Small intestine (tissue), 7 donors: ENCODE data around the gene ELK1. TPM values are rescaled to one million over a fixed set of nuclear protein-coding genes. Genes with fewer than 3 reads are reported as not detected.

Experiments used
- DNase-seq, 2 donors: peaks; one replicate each; pipeline versions ENCODE4 v3.0.0 to v3.0.0-alpha.2; 2013
- FAIRE-seq: peaks from 2 replicates; lab custom pipeline; 2012; peaks lifted over from hg19 to GRCh38; lab: Jason Lieb, UNC
- H3K27ac ChIP-seq, 3 donors: one replicate each; pipeline ENCODE4 v1.5.1; 2013; ENCODE audit warnings: low read length in 2 of 3, mild to moderate bottlenecking in 2 of 3, control low read depth in 1 of 3, inconsistent platforms in 1 of 3, low read depth in 1 of 3, moderate library complexity in 1 of 3
- H3K27me3 ChIP-seq, 3 donors: one replicate each; pipeline ENCODE4 v1.6.1; 2013; ENCODE audit warnings: low read length in 3 of 3, inconsistent platforms in 1 of 3; ENCODE audit not compliant: control insufficient read depth in 3 of 3, insufficient read depth in 3 of 3
- H3K36me3 ChIP-seq, 3 donors: one replicate each; pipeline ENCODE4 v1.6.1; 2013; ENCODE audit warnings: low read length in 3 of 3, inconsistent platforms in 1 of 3, low read depth in 1 of 3, mild to moderate bottlenecking in 1 of 3, moderate library complexity in 1 of 3; ENCODE audit not compliant: control insufficient read depth in 3 of 3, insufficient read depth in 2 of 3
- H3K4me1 ChIP-seq, 3 donors: one replicate each; pipeline ENCODE4 v1.6.1; 2013; ENCODE audit warnings: low read length in 2 of 3, inconsistent platforms in 1 of 3, low read depth in 1 of 3, mild to moderate bottlenecking in 1 of 3, moderate library complexity in 1 of 3; ENCODE audit not compliant: control insufficient read depth in 3 of 3, insufficient read depth in 2 of 3
- H3K4me3 ChIP-seq, 3 donors: one replicate each; pipeline ENCODE4 v1.5.1; 2013; ENCODE audit warnings: low read length in 3 of 3, control low read depth in 1 of 3, inconsistent platforms in 1 of 3, low read depth in 1 of 3, mild to moderate bottlenecking in 1 of 3, moderate library complexity in 1 of 3
- H3K9me3 ChIP-seq, 2 donors: one replicate each; pipeline ENCODE4 v1.6.1; 2013; ENCODE audit warnings: low read depth in 1 of 2, low read length in 1 of 2; ENCODE audit not compliant: control insufficient read depth in 2 of 2, insufficient read depth in 1 of 2
- WGBS, 3 donors: extraction: QIAGEN DNeasy Blood & Tissue Kit; methylation state at CpG; one replicate each; pipeline ENCODE4 v1.1.7; 2013; 5-methylcytosine and 5-hydroxymethylcytosine counted together
- polyA plus RNA-seq, 4 donors: library from polyadenylated mRNA; stranded (reverse) in 3 of 4; unstranded in 1 of 4; fragments of 200-250 nt in 3 of 4; fragments of 120-200 nt in 1 of 4; gene quantifications; one replicate each; pipeline versions ENCODE4 v1.2.1 to v1.2.3, GENCODE V29; 2013
- donor health status: healthy with polysubstance abuse.
- donor health status: control.
- donor health status: control.
- donor health status: Bipolar disorder and iron deficiency.
- donor health status: healthy.

ELK1 gene
- polyA plus RNA-seq, 4 donors = 8.7 to 21.9 (median 16.2) TPM

- Histone ChIP-seq H3K27me3 (no peaks in the 10 kb centered on the region), H3K36me3 (no peaks in the 10 kb centered on the region), H3K9me3 (no peaks in the 10 kb centered on the region), H3K27ac (no peak within 1 kb of the TSS), H3K4me3 (no peak within 1 kb of the TSS), H3K4me1 (no peaks in the 10 kb centered on the region)
- DNase-seq (no peak), FAIRE-seq (no peak)
- WGBS, 3 donors = 49 to 72% (median 66%) methylated on average over 7 to 14 of the region's 14 CpGs
Observed at GRCh38 chrX:47629419-47630200, 20.8 kb downstream of the ELK1 start, which contains the start of gene CFP. Gene CFP (minus strand): TSS chrX:47629930. CDS start chrX:47629844, 86 bp downstream.

GRCh38 chrX:47628982-47629381 is 21.4 kb downstream of the ELK1 start:
- FAIRE-seq = no peak
- DNase-seq = no peak
- 65 to 100% (median 88%) methylated on average over 1 of the region's 1 CpG for WGBS, 3 donors

GRCh38 chrX:47625365-47625764 is 25.0 kb downstream of the ELK1 start:
- H3K4me1 ChIP-seq = no peaks in the 10 kb centered on the region
- DNase-seq = no peak
- no peaks in the 10 kb centered on the region for H3K36me3 ChIP-seq
- no peak overlapping the region for H3K4me3 ChIP-seq
- no peaks in the 10 kb centered on the region for H3K9me3 ChIP-seq
- no peak overlapping the region for H3K27ac ChIP-seq
- WGBS, 3 donors = 79 to 91% (median 81%) methylated on average over 2 of the region's 2 CpGs
- FAIRE-seq = no peak
- peaks cover 0 to 12% (median 0%) of the 10 kb centered on the region in 3 donors for H3K27me3 ChIP-seq

More at GRCh38 chrX:47628982-47629381, 21.4 kb downstream of the ELK1 start:
- Histone ChIP-seq H3K4me1 (no peaks in the 10 kb centered on the region), H3K36me3 (no peaks in the 10 kb centered on the region), H3K27me3 (peaks cover 0 to 2% (median 0%) of the 10 kb centered on the region in 3 donors), H3K9me3 (no peaks in the 10 kb centered on the region), H3K4me3 (no peak overlapping the region), H3K27ac (no peak overlapping the region)

GRCh38 chrX:47623540-47624027 is 26.8 kb downstream of the ELK1 start:
- Histone ChIP-seq H3K4me3 (peak overlapping the region in 2 of 3 donors; percentile 9 to 23), H3K36me3 (no peaks in the 10 kb centered on the region), H3K4me1 (no peaks in the 10 kb centered on the region), H3K27me3 (peaks cover 0 to 17% (median 0%) of the 10 kb centered on the region in 3 donors), H3K27ac (no peak overlapping the region), H3K9me3 (no peaks in the 10 kb centered on the region)
- FAIRE-seq (no peak), DNase-seq (peak; percentile 11 to 59)
- WGBS, 3 donors = 1 to 44% (median 4%) methylated on average over 24 to 35 of the region's 35 CpGs

GRCh38 chrX:47621851-47622250 is 28.5 kb downstream of the ELK1 start:
- no peak for FAIRE-seq
- no peak for DNase-seq
- 81 to 87% (median 84%) methylated on average over 6 of the region's 6 CpGs for WGBS, 3 donors
- Histone ChIP-seq H3K4me1 (no peaks in the 10 kb centered on the region), H3K4me3 (no peak overlapping the region), H3K36me3 (no peaks in the 10 kb centered on the region), H3K27ac (no peak overlapping the region), H3K9me3 (no peaks in the 10 kb centered on the region), H3K27me3 (peaks cover 0 to 19% (median 0%) of the 10 kb centered on the region in 3 donors)

- Histone ChIP-seq H3K27ac (no peak overlapping the region), H3K27me3 (peaks cover 0 to 19% (median 0%) of the 10 kb centered on the region in 3 donors), H3K9me3 (no peaks in the 10 kb centered on the region), H3K4me3 (no peak overlapping the region), H3K36me3 (no peaks in the 10 kb centered on the region), H3K4me1 (no peaks in the 10 kb centered on the region)
- WGBS, 3 donors = 54 to 70% (median 59%) methylated on average over 9 of the region's 9 CpGs
- FAIRE-seq = no peak
- DNase-seq = no peak
Observed at GRCh38 chrX:47620303-47620685, 30.1 kb downstream of the ELK1 start.

- H3K36me3 ChIP-seq = no peaks in the 10 kb centered on the region
- peak; percentile 43 to 84 for DNase-seq
- H3K27ac ChIP-seq = no peak within 1 kb of the TSS
- no peaks in the 10 kb centered on the region for H3K9me3 ChIP-seq
- H3K4me3 ChIP-seq = peak within 1 kb of the TSS in 2 of 3 donors; percentile 13 to 21
- peaks cover 0 to 19% (median 0%) of the 10 kb centered on the region in 3 donors for H3K27me3 ChIP-seq
- no peak for FAIRE-seq
- WGBS, 3 donors = 1 to 51% (median 16%) methylated on average over 30 to 87 of the region's 88 CpGs
- no peaks in the 10 kb centered on the region for H3K4me1 ChIP-seq
Observed at GRCh38 chrX:47619486-47620302, 30.7 kb downstream of the ELK1 start, which contains the start of gene SYN1. Gene SYN1 (minus strand): TSS chrX:47619857. CDS start chrX:47619728, 129 bp downstream.

GRCh38 chrX:47618923-47619485 is 31.4 kb downstream of the ELK1 start:
- Histone ChIP-seq H3K4me1 (no peaks in the 10 kb centered on the region), H3K27ac (no peak overlapping the region), H3K4me3 (no peak overlapping the region), H3K9me3 (no peaks in the 10 kb centered on the region), H3K36me3 (no peaks in the 10 kb centered on the region), H3K27me3 (peaks cover 0 to 18% (median 0%) of the 10 kb centered on the region in 3 donors)
- FAIRE-seq (no peak), DNase-seq (no peak)
- WGBS, 3 donors = 31 to 60% (median 48%) methylated on average over 22 to 32 of the region's 32 CpGs
